ENCODE measurements around the gene HES1. TPM values are rescaled to one million over a fixed set of nuclear protein-coding genes. Genes with fewer than 3 reads are reported as not detected.
A peak's percentile ranks its signal among the peaks of the same experiment; 100 is the strongest.
"Not testable (repeated sequence)": the region's sequence is repeated elsewhere in the genome, so short reads cannot be mapped to it uniquely, and the experiment has no call there.

HES1 gene
- total RNA-seq, 2 experiments from 2014 or later = 0.28 to 0.35 TPM

DNA sequence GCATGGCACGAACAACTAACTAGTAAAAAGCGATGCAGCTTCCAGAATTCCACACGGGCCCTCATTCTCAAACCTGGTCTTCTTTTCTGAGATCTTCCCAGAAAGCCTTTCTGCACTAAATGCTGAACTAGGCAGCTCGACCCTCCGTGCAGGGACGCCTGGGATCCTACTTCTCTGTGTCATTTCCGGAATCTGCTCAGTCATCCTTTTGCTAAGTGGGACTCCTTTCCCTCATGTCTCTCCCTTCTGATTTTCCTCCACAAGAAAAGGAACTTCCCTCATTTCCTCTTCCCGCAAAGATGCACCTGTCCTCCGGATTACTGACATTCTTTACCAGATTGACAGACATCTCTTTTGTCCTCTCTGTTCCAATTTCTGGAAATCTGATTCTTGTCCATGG, 9.2 kb upstream of the HES1 start:
- H3K27me3 Mint-ChIP-seq = peaks cover 83% of the 10 kb centered on the region
- H3K4me3 Mint-ChIP-seq = no peak overlapping the region

DNA sequence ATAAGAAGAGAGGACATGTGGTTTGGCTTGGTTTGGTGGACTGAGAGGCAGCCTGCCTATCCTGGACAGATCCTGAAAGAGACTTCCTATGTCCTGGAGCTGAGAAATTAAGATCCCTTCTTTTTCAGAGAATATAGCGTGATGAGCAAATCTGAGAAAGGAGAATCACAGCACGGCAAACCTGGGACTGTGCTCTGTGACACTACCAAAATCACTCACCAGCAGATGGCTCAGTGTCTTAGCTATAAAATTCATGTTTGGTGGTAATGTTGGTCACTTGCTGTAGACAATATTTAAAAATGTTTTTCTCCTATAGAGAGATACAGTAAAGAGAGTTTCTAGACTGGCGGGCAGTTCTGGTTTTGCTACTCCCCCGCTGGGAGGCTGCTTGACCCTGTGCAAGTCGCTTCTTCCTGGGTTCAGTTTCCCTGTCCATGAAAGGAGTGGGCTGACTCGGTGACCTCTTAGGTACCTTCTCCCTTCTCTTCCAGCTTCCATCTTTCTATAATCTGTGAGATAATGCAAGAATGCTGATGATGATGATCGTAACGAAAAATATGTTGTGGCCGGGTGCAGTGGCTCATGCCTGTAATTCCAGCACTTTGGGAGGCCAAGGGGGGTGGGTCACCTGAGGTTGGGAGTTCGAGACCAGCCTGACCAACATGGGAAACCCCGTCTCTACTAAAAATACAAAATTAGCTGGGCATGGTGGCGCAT, 7.6 kb upstream of the HES1 start:
- ATAC-seq (no peak), DNase-seq (no peak)
- peaks cover under 1% of the 10 kb centered on the region for H3K36me3 Mint-ChIP-seq
- H3K27ac Mint-ChIP-seq = no peak overlapping the region
- peaks cover 86% of the 10 kb centered on the region for H3K27me3 Mint-ChIP-seq
- H3K9me3 Mint-ChIP-seq (ENCODE audit: low read depth) = no peaks in the 10 kb centered on the region
- H3K4me3 Mint-ChIP-seq = no peak overlapping the region
- peaks cover 21% of the 10 kb centered on the region for H3K4me1 Mint-ChIP-seq
- CTCF ChIA-PET = interaction anchor here (1.1 to 1.3 kb wide), 2 partner anchors 170 to 187 kb away, joined by 3 to 4 read pairs; no protein-coding TSS in a partner anchor

More for the DNA sequence above, 9.2 kb upstream of the HES1 start:
- H3K27ac Mint-ChIP-seq = no peak overlapping the region
- DNase-seq (no peak), ATAC-seq (no peak)
- H3K36me3 Mint-ChIP-seq = no peaks in the 10 kb centered on the region
- H3K4me1 Mint-ChIP-seq = peaks cover 13% of the 10 kb centered on the region
- H3K9me3 Mint-ChIP-seq (ENCODE audit: low read depth) = no peaks in the 10 kb centered on the region
- CTCF ChIA-PET = no interaction called here

DNA sequence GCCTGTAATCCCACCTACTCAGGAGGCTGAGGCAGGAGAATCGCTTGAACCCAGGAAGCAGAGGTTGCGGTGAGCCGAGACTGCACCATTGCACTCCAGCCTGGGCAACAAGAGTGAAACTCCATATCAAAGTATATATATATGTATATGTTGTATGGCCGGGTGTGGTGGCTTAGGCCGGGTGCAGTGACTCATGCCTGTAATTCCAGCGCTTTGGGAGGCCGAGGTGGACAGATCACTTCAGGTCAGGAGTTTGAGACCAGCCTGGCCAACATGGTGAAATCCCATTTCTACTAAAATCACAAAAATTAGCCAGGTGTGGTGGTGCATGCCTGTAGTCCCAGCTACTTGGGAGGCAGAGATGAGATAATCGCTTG, 7.0 kb upstream of the HES1 start:
- CTCF ChIA-PET = interaction anchor here (2.8 kb wide), 1 partner anchor 187 kb away, joined by 26 read pairs; no protein-coding TSS in a partner anchor

DNA sequence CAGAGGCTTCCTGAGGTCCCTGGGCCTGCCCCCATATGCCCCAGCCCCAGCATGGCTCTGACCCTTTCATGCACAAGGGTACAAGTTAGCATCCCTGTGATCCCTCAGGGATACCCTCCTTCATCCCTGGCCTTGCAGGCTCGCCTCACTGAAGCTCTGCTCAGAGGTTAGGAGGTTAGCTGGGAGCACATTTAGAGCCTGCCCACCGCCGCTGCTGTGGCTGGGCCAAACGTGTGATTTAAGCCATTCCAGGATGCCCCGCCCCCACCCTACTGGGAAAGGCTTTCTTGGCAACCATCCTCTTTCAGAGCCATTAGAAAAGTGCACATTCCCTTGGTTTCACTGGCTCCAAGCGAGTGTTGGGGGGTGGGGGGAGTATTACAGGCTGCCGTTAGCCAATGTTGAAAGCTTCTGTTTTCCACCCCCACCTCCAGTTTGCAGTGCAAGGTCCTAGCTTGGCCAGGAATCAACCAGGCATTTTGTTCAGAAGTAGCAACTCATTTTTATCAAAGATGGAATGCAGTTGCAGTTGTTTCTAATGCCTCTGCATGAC, 6.3 kb upstream of the HES1 start:
- peaks cover 2% of the 10 kb centered on the region for H3K36me3 Mint-ChIP-seq
- ATAC-seq (no peak), DNase-seq (no peak)
- H3K4me1 Mint-ChIP-seq = peaks cover 25% of the 10 kb centered on the region
- peaks cover 80% of the 10 kb centered on the region for H3K27me3 Mint-ChIP-seq
- H3K27ac Mint-ChIP-seq = no peak overlapping the region
- no peaks in the 10 kb centered on the region for H3K9me3 Mint-ChIP-seq (ENCODE audit: low read depth)
- H3K4me3 Mint-ChIP-seq = no peak overlapping the region
- CTCF ChIA-PET = interaction anchor here (2.8 kb wide), 1 partner anchor 186 kb away, joined by 26 read pairs; no protein-coding TSS in a partner anchor

More for the DNA sequence above, 7.0 kb upstream of the HES1 start:
- not testable (repeated sequence) for DNase-seq; H3K36me3 Mint-ChIP-seq; H3K27ac Mint-ChIP-seq; ATAC-seq; H3K4me3 Mint-ChIP-seq; H3K9me3 Mint-ChIP-seq (ENCODE audit: low read depth)
- Mint-ChIP-seq H3K27me3 (peaks cover 87% of the 10 kb centered on the region), H3K4me1 (peaks cover 25% of the 10 kb centered on the region)

DNA sequence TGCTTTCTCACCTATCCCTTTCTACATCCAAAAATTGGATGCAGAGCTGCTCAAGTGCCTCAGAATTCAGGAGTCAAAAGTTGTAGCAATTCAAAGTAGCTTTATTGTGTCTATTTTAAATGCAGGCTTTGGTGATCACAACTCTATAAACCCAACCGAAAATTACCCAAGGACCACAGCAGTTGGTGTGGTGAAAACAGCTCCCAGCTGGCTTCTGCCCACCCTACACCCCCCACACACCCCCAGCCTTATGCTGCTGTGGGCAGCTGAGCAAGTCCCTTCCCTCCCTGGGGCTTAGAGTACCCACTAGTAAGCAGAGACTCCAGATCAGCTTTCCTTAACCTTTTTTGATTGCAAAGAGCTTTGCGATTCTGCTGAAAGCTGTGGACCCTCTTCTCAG, 5.8 kb upstream of the HES1 start:
- ATAC-seq = no peak
- CTCF ChIA-PET = interaction anchor here (2.8 kb wide), 1 partner anchor 186 kb away, joined by 26 read pairs; no protein-coding TSS in a partner anchor
- Mint-ChIP-seq H3K27me3 (peaks cover 79% of the 10 kb centered on the region), H3K9me3 (ENCODE audit: low read depth) (no peaks in the 10 kb centered on the region), H3K27ac (no peak overlapping the region), H3K4me3 (no peak overlapping the region), H3K36me3 (peaks cover 2% of the 10 kb centered on the region), H3K4me1 (peaks cover 28% of the 10 kb centered on the region)
- no peak for DNase-seq

DNA sequence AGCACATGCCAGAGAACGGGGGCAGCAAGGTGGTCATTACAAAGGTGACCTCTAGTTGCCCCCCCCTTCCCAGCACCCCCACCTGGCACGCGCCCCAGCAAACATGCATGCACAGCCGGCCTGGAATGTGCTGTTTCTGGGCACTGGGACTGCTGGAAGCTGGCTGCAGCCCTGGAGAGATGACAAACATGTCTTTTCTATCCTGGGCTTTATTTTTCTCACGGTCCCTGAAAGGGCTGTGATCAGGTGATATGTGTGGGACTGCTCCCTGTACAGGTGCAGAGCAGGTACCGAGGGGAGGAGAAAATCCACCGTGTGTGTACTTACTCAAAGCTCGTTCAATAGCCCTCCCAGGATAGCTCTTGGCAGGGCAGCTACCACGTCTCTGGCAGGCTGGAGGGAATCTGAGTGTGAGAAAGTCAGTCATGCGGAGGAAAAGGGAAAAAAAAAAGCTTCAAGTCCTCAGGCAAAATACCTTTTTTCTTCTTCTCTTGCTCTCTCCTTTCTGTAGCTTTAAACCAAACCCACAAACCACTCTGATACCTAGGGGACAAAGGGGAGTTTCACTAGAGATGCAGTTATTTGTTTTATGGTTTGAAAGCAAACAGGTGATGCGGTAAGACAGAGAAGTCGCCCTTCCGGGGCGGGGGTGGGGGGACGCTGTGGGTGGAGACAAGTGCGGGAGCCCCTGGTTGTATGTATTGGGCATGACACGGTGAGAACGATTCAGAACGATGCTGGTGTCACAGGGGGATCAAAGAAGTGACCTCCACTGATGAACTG, 5.0 kb upstream of the HES1 start:
- DNase-seq (no peak), ATAC-seq (no peak)
- Mint-ChIP-seq H3K4me1 (peaks cover 34% of the 10 kb centered on the region), H3K4me3 (no peak overlapping the region), H3K27ac (no peak overlapping the region), H3K27me3 (peaks cover 78% of the 10 kb centered on the region), H3K36me3 (peaks cover 2% of the 10 kb centered on the region), H3K9me3 (ENCODE audit: low read depth) (no peaks in the 10 kb centered on the region)
- CTCF ChIA-PET = interaction anchor here (1.0 to 2.8 kb wide), 2 partner anchors 180 to 185 kb away, joined by 3 to 26 read pairs; no protein-coding TSS in a partner anchor

DNA sequence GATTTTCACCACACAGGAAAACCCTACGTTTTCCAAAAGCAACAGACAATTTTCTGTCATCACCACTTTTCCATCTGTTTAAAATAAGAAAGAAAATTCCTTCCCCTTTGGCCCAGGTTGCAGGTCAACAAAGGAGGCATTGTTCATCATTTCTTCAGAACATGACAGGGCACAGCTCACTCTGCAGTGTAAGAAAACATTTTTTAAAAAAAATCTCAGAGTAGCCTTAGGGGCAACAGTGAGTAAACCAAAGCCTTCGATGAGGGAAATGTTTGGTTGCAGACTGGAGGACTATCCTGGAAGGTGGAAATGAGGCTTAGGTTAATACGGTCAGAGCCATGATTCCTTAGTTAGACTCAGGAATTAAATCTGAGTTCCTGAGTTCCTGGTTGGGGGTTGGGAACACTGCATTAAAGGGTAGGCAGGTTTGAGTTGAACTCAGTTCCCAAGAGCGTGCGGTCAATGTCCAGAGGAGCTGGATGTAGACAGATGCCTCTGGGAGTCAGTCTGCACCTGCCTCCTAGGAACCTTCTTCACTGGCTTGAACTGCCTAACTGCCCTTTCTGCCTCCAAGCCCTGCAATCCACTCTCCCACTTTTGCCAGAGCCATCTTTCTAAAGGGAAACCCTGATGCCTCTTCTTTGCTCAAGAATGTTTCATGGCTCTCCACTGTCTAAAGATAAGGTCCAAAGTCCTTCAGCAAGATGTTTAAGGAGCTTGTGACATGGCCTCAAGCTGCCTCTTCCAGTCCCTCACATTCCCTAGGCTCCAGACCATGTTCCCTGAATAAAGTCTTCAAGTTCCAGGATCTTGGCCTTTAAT, 3.3 kb upstream of the HES1 start:
- Mint-ChIP-seq H3K36me3 (peaks cover 2% of the 10 kb centered on the region), H3K4me1 (peaks cover 49% of the 10 kb centered on the region), H3K9me3 (ENCODE audit: low read depth) (no peaks in the 10 kb centered on the region), H3K4me3 (no peak overlapping the region), H3K27me3 (peaks cover 82% of the 10 kb centered on the region), H3K27ac (no peak overlapping the region)
- CTCF ChIA-PET = interaction anchor here (0.7 to 5.7 kb wide), 2 partner anchors 183 to 184 kb away, joined by 3 to 38 read pairs; no protein-coding TSS in a partner anchor
- ATAC-seq (no peak), DNase-seq (no peak)

DNA sequence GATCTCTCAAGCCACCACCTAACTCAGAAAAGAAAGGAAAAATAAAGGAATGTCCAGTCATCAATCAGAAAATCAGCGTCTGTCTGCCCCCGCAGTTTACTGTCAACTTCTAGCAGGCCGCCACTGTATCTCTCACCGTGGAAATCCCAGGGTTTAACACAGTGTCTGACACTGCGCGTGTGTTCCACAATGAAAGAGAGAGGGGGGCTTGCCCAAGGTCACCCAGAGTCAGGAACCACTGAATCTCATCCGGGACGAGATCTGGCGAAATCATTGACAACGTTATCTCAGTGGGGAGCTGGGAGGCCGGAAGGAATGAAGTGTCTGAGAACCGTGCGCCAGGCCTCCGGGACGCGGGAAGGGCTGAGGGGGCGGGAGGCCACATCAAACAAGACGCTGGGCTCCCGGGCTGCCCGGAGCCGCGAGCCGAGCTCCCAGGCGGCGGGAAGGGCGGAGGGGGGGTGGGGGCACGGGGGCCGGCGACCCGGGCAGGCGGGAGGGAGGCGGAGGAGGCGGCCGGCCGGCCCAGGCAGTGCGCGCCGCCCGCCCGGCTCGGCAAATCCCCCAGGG, 2.2 kb upstream of the HES1 start:
- ATAC-seq (no peak), DNase-seq (no peak)
- Mint-ChIP-seq H3K27ac (peak overlapping the region; percentile 6), H3K4me3 (peak overlapping the region; percentile 58), H3K4me1 (peaks cover 49% of the 10 kb centered on the region), H3K9me3 (ENCODE audit: low read depth) (no peaks in the 10 kb centered on the region), H3K27me3 (peaks cover 81% of the 10 kb centered on the region), H3K36me3 (peaks cover 2% of the 10 kb centered on the region)
- CTCF ChIA-PET = interaction anchor here (5.7 kb wide), 1 partner anchor 183 kb away, joined by 38 read pairs; no protein-coding TSS in a partner anchor

DNA sequence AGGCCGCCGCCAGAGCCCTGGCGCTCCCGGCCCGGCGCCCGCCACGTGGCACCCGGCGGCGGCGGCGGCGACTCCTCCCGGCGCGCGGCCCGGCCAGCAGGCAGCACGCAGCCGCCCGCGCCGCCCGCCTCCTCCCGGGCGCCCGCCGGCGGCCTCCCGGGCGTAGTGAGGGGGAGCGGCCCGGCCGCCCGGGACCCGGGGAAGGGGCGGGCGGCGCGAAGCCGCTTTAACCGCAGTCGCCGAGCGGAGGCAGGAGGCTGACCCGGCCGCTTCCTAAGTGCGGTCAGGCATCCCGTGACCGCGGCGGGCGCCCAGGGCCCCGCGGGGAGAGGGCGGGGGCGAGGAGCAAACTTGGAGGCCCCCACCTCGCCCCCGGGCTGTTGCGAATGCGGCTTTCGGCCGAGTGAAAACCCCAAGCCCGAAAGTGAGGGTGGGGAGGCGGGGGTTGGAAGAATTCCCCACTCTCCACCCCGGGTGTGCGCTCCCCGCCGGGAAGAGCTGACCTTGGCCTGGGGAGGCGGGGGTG, 1.7 kb upstream of the HES1 start:
- H3K4me1 Mint-ChIP-seq = peaks cover 52% of the 10 kb centered on the region
- ATAC-seq = peak; percentile 20
- H3K9me3 Mint-ChIP-seq (ENCODE audit: low read depth) = no peaks in the 10 kb centered on the region
- H3K36me3 Mint-ChIP-seq = peaks cover 2% of the 10 kb centered on the region
- H3K27me3 Mint-ChIP-seq = peaks cover 82% of the 10 kb centered on the region
- DNase-seq = no peak
- H3K27ac Mint-ChIP-seq = no peak overlapping the region
- CTCF ChIA-PET = interaction anchor here (1.0 to 5.7 kb wide), 2 partner anchors 183 to 353 kb away, joined by 3 to 38 read pairs; no protein-coding TSS in a partner anchor
- H3K4me3 Mint-ChIP-seq = no peak overlapping the region

DNA sequence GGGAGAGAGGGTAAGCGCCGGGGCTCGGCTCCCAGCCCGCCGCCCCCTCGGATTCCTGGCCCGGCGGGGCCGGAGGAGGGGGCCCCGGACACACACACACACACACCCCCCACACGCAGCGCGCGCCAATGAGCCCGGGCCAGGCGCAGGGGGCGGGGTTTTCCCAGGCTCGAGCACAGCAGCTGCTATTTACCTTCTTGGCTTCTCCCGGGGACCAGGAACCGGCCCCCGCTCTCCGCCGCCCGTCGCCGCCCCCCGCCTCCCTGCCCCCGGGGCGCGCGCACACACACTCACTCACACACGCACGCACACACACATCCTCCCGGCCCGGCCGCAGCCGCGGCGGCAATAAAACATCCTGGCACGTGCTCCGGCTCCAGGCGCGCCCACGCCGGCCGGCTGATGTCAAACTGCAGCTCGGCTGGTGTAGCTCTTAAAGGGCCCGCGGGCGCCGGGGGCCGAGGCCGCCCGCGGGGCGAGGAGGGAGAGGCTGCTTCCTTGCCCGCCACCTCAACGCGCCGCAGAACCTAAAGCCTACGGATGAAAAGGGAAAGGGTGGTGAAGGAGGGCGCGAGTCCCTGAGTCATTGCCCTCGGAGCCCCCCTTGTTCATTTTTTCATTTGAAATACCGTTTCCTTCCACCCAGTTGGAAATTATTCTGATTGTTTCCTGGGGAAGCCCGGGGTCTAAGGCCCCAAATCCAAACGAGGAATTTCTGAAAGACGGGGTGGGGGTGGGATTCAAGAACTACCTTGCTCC, 1.0 kb upstream of the HES1 start:
- CTCF ChIA-PET = interaction anchor here (1.0 to 5.7 kb wide), 2 partner anchors 182 to 354 kb away, joined by 3 to 38 read pairs; no protein-coding TSS in a partner anchor
- H3K9me3 Mint-ChIP-seq (ENCODE audit: low read depth) = no peaks in the 10 kb centered on the region
- H3K4me1 Mint-ChIP-seq = peaks cover 55% of the 10 kb centered on the region
- peaks cover 83% of the 10 kb centered on the region for H3K27me3 Mint-ChIP-seq
- peak overlapping the region; percentile 63 for H3K4me3 Mint-ChIP-seq
- ATAC-seq = peak; percentile 66
- peak overlapping the region; percentile 51 for H3K27ac Mint-ChIP-seq
- peak; percentile 85 for DNase-seq
- peaks cover 2% of the 10 kb centered on the region for H3K36me3 Mint-ChIP-seq

DNA sequence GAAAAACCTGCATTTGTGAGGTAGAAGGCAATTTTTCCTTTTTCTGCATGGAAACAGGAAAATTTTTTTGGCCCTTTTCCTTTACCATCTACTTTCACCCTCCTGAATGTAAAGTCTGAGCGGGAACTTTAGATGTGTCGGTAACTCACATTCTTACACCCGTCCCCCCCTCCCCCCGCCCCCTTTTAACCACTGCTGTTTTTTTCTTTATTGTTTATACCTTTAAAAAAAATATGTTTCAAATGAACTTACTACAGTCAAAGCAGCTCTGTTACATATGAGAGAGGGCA, 487 bp upstream of the HES1 start:
- Mint-ChIP-seq H3K36me3 (peaks cover 2% of the 10 kb centered on the region), H3K27me3 (peaks cover 83% of the 10 kb centered on the region), H3K4me1 (peaks cover 56% of the 10 kb centered on the region), H3K27ac (no peak overlapping the region), H3K9me3 (ENCODE audit: low read depth) (no peaks in the 10 kb centered on the region), H3K4me3 (peak overlapping the region; percentile 4)
- DNase-seq (no peak), ATAC-seq (no peak)
- CTCF ChIA-PET = interaction anchor here (1.0 to 5.7 kb wide), 2 partner anchors 181 to 354 kb away, joined by 3 to 38 read pairs; no protein-coding TSS in a partner anchor
